GM23338 (cell line): Measurements from ENCODE around the gene BNIP2. TPM values are rescaled to one million over a fixed set of nuclear protein-coding genes. Genes with fewer than 3 reads are reported as not detected.
A peak's percentile ranks its signal among the peaks of the same experiment; 100 is the strongest.

Source experiments
- ATAC-seq: fragments of 200-7000 bp; cut with Tn5 transposase; 3 replicates; pipeline ENCODE4 v1.9.1; 2020
- DNase-seq: peaks from one replicate; pipeline ENCODE4 v3.0.0-alpha.2; 2015; ENCODE audit warnings: low spot score
- H2AFZ ChIP-seq: fragments of 200-600 bp; sonication (generic); 2 replicates; pipeline ENCODE4 v1.8.0; 2016; ENCODE audit warnings: antibody characterized with exemption, mild to moderate bottlenecking, moderate library complexity
- H3F3A ChIP-seq: fragments of 200-600 bp; sonication (generic); replicated peaks from 2 replicates; pipeline ENCODE4 v1.8.0; 2017; ENCODE audit warnings: antibody characterized with exemption, mixed run types, low read depth
- H3K27ac ChIP-seq: fragments of 200-600 bp; sonication (generic); 2 replicates; pipeline ENCODE4 v1.6.1; 2016; ENCODE audit warnings: low read depth
- H3K27me3 ChIP-seq: fragments of 200-600 bp; sonication (generic); 2 replicates; pipeline ENCODE4 v1.8.0; 2016; ENCODE audit warnings: mild to moderate bottlenecking, mixed run types, moderate library complexity; ENCODE audit not compliant: insufficient read depth
- H3K36me3 ChIP-seq: fragments of 200-600 bp; sonication (generic); 2 replicates; pipeline ENCODE4 v1.8.0; 2016; ENCODE audit warnings: mild to moderate bottlenecking; ENCODE audit not compliant: insufficient read depth
- H3K4me1 ChIP-seq: fragments of 200-600 bp; sonication (generic); 2 replicates; pipeline ENCODE4 v1.8.0; 2016; ENCODE audit warnings: mild to moderate bottlenecking, moderate library complexity; ENCODE audit not compliant: insufficient read depth
- H3K4me2 ChIP-seq: fragments of 200-600 bp; sonication (generic); 2 replicates; pipeline ENCODE4 v1.7.1; 2017; ENCODE audit warnings: mixed run types
- H3K4me3 ChIP-seq: fragments of 200-600 bp; sonication (generic); 2 replicates; pipeline ENCODE4 v1.6.1; 2016; ENCODE audit warnings: mixed run types
- H3K79me2 ChIP-seq: fragments of 200-600 bp; sonication (generic); replicated peaks from 2 replicates; pipeline ENCODE4 v1.8.0; 2017; ENCODE audit warnings: mild to moderate bottlenecking; ENCODE audit not compliant: insufficient read depth
- H3K9me2 ChIP-seq: fragments of 200-600 bp; sonication (generic); 2 replicates; pipeline ENCODE4 v1.8.0; 2017; ENCODE audit not compliant: insufficient read depth
- H4K20me1 ChIP-seq: fragments of 200-600 bp; sonication (generic); replicated peaks from 2 replicates; pipeline ENCODE4 v1.8.0; 2017; ENCODE audit warnings: mild to moderate bottlenecking; ENCODE audit not compliant: insufficient read depth
- H3K27ac Mint-ChIP-seq: 2 replicates; pipeline ENCODE4 v1.8.0; 2020; ENCODE audit warnings: inconsistent platforms, mild to moderate bottlenecking, moderate library complexity, mixed read lengths
- H3K27me3 Mint-ChIP-seq: 3 replicates; pipeline ENCODE4 v1.8.0; 2022; ENCODE audit warnings: low read depth, mild to moderate bottlenecking, moderate library complexity, mixed read lengths, inconsistent platforms; ENCODE audit not compliant: insufficient read depth, poor library complexity
- H3K36me3 Mint-ChIP-seq: 3 replicates; pipeline ENCODE4 v1.8.0; 2021; ENCODE audit warnings: low read depth, mild to moderate bottlenecking, inconsistent platforms, moderate library complexity, mixed read lengths
- H3K4me1 Mint-ChIP-seq: 3 replicates; pipeline ENCODE4 v1.8.0; 2020; ENCODE audit warnings: mild to moderate bottlenecking, inconsistent platforms, mixed read lengths
- H3K4me3 Mint-ChIP-seq: 3 replicates; pipeline ENCODE4 v1.8.0; 2021; ENCODE audit warnings: moderate library complexity, mild to moderate bottlenecking, inconsistent platforms, mixed read lengths
- H3K9me3 Mint-ChIP-seq: 3 replicates; pipeline ENCODE4 v1.8.0; 2020; ENCODE audit warnings: moderate library complexity, mild to moderate bottlenecking, inconsistent platforms, mixed read lengths
- CREB1 ChIP-seq: fragments of 250-450 bp; sonication (Bioruptor Pico); IDR thresholded peaks from 2 replicates; pipeline ENCODE4 v1.5.0; 2020; ENCODE audit warnings: low read depth, mild to moderate bottlenecking, moderate library complexity
- EZH2 ChIP-seq: fragments of 200-600 bp; sonication (generic); IDR thresholded peaks from one replicate; pipeline ENCODE4 v1.8.0; 2017; ENCODE audit warnings: antibody characterized with exemption, mild to moderate bottlenecking, low read depth; ENCODE audit not compliant: unreplicated experiment
- EZH2phosphoT487 ChIP-seq: fragments of 200-600 bp; sonication (generic); IDR thresholded peaks from one replicate; pipeline ENCODE4 v1.8.1; 2018; ENCODE audit warnings: antibody characterized with exemption; ENCODE audit not compliant: unreplicated experiment
- JUNB ChIP-seq: IDR thresholded peaks from one replicate; pipeline ENCODE4 v1.6.1; 2016; ENCODE audit warnings: antibody characterized with exemption; ENCODE audit not compliant: unreplicated experiment
- POLR2AphosphoS5 ChIP-seq: IDR thresholded peaks from 2 replicates; pipeline ENCODE4 v1.6.1; 2016; ENCODE audit warnings: antibody characterized with exemption, low read depth
- STAT1 ChIP-seq: IDR thresholded peaks from one replicate; pipeline ENCODE4 v1.6.1; 2016; ENCODE audit warnings: antibody characterized with exemption; ENCODE audit not compliant: unreplicated experiment
- ZNF114 ChIP-seq: fragments of 250-450 bp; sonication (Bioruptor Pico); IDR thresholded peaks from 2 replicates; pipeline ENCODE4 v1.5.0; 2020; ENCODE audit warnings: mild to moderate bottlenecking, moderate library complexity
- ZNF331 ChIP-seq: fragments of 250-450 bp; sonication (Bioruptor Pico); IDR thresholded peaks from 2 replicates; pipeline ENCODE4 v1.5.0; 2020; ENCODE audit warnings: low read depth, mild to moderate bottlenecking, moderate library complexity
- polyA plus RNA-seq: library from polyadenylated mRNA; unstranded; fragments of >200 nt; fragmentation: Nextera tagmentation; extraction: Ambion mirVana; gene quantifications from 2 replicates; pipeline ENCODE4 v1.2.1, GENCODE V29; 2016
- total RNA-seq: library from RNA; depleted of rRNA; stranded (reverse); fragments of >200 nt; shearing (Covaris generic); gene quantifications from 2 replicates; pipeline ENCODE4 v1.2.3, GENCODE V29; 2014
- TF ChIP-seq, protein P1 (sequence below), 2 experiments: fragments of 200-600 bp in 1 of 2; sonication (generic) in 1 of 2; conservative IDR thresholded peaks; 2 replicates each; pipeline versions ENCODE4 v1.5.1 to v1.6.1; 2016 to 2017; ENCODE audit warnings: antibody characterized with exemption in 2 of 2, low read depth in 2 of 2, mild to moderate bottlenecking in 2 of 2, moderate library complexity in 1 of 2
- TF ChIP-seq, protein P2 (sequence below): IDR thresholded peaks from 2 replicates; pipeline ENCODE4 v1.6.1; 2016; ENCODE audit warnings: antibody characterized with exemption
- TF ChIP-seq, protein P3 (sequence below): IDR thresholded peaks from one replicate; pipeline ENCODE4 v1.6.1; 2018; ENCODE audit warnings: antibody characterized with exemption; ENCODE audit not compliant: unreplicated experiment

The BNIP2 gene
- total and polyA plus RNA-seq, 2 experiments from 2014 or later, result 43.7 to 83.7 TPM

DNA sequence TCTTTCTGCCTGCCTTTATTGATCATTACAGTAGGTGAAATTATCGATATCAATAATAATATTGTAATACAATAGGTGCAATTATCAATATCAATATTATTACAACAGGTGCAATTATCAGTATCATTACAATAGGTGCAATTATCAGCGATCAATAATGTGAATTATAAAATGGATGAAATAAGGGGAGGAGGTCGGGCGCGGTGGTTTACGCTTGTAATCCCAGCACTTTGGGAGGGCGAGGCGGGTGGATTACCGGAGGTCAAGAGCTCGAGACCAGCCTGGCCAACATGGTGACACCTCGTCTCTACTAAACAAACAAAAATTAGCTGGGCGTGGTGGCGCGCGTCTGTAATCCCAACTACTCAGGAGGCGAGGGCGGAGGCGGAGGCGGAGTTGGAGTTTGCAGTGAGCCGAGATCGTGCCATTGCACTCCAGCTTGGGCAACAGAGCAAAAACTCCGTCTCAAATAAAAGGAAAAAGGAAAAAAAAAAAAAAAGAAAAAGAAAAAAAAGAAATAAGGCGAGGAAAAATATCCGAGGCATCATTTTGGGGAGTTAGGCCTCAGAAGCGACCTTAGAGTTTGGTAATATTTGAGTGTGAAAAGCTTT, 611 bp upstream of the BNIP2 start (continued):
- TF ChIP-seq, protein P1, sequence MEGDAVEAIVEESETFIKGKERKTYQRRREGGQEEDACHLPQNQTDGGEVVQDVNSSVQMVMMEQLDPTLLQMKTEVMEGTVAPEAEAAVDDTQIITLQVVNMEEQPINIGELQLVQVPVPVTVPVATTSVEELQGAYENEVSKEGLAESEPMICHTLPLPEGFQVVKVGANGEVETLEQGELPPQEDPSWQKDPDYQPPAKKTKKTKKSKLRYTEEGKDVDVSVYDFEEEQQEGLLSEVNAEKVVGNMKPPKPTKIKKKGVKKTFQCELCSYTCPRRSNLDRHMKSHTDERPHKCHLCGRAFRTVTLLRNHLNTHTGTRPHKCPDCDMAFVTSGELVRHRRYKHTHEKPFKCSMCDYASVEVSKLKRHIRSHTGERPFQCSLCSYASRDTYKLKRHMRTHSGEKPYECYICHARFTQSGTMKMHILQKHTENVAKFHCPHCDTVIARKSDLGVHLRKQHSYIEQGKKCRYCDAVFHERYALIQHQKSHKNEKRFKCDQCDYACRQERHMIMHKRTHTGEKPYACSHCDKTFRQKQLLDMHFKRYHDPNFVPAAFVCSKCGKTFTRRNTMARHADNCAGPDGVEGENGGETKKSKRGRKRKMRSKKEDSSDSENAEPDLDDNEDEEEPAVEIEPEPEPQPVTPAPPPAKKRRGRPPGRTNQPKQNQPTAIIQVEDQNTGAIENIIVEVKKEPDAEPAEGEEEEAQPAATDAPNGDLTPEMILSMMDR (conservative IDR thresholded peaks at IDR 0.05; ENCODE audit: low read depth in 2 of 2), result no peak
- TF ChIP-seq, protein P2, sequence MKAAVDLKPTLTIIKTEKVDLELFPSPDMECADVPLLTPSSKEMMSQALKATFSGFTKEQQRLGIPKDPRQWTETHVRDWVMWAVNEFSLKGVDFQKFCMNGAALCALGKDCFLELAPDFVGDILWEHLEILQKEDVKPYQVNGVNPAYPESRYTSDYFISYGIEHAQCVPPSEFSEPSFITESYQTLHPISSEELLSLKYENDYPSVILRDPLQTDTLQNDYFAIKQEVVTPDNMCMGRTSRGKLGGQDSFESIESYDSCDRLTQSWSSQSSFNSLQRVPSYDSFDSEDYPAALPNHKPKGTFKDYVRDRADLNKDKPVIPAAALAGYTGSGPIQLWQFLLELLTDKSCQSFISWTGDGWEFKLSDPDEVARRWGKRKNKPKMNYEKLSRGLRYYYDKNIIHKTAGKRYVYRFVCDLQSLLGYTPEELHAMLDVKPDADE, result no peak

DNA sequence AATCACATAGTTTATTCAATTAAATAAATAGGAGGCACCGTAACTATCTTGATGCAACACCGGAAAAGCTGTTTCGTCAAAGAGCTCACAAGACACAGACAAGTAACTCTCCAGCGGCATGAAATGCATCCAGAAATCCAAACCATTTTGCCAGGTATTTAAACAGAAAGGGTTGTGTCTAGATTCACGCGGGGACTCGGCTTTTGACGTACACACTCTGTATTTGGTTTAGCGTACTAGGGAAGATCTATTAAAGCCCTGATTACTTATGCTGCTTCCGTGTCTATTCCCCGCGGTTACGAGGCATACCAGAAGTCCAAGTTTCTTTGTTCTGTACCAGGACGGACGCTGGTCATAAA, 718 bp downstream of the BNIP2 start:
- Histone ChIP-seq H2AFZ (peak overlapping the region; percentile 72; the same call in 1 of the 2 replicates), H4K20me1 (peaks cover 15% of the 10 kb centered on the region), H3K4me1 (no peaks in the 10 kb centered on the region; the same call in 1 of the 2 replicates), H3F3A (no peaks in the 10 kb centered on the region), H3K36me3 (no peaks in the 10 kb centered on the region), H3K79me2 (peaks cover 55% of the 10 kb centered on the region), H3K4me2 (peak overlapping the region; percentile 81), H3K9me2 (no peaks in the 10 kb centered on the region), H3K4me3 (peak overlapping the region; percentile 66), H3K27ac (peak overlapping the region; percentile 97), H3K27me3 (peaks cover 12% of the 10 kb centered on the region)
- ATAC-seq (no peak), DNase-seq (peak; percentile 32)
- Mint-ChIP-seq H3K36me3 (peaks cover 6% of the 10 kb centered on the region), H3K27me3 (peaks cover 9% of the 10 kb centered on the region), H3K9me3 (no peaks in the 10 kb centered on the region), H3K4me3 (peak overlapping the region; percentile 97), H3K27ac (peak overlapping the region; percentile 98), H3K4me1 (peaks cover 12% of the 10 kb centered on the region)
- no peak for TF ChIP-seq ZNF114 (CRISPR knock-in tag)
- no peak for TF ChIP-seq EZH2phosphoT487
- TF ChIP-seq, protein P2, result no peak
- TF ChIP-seq JUNB, result no peak
- TF ChIP-seq, protein P3, sequence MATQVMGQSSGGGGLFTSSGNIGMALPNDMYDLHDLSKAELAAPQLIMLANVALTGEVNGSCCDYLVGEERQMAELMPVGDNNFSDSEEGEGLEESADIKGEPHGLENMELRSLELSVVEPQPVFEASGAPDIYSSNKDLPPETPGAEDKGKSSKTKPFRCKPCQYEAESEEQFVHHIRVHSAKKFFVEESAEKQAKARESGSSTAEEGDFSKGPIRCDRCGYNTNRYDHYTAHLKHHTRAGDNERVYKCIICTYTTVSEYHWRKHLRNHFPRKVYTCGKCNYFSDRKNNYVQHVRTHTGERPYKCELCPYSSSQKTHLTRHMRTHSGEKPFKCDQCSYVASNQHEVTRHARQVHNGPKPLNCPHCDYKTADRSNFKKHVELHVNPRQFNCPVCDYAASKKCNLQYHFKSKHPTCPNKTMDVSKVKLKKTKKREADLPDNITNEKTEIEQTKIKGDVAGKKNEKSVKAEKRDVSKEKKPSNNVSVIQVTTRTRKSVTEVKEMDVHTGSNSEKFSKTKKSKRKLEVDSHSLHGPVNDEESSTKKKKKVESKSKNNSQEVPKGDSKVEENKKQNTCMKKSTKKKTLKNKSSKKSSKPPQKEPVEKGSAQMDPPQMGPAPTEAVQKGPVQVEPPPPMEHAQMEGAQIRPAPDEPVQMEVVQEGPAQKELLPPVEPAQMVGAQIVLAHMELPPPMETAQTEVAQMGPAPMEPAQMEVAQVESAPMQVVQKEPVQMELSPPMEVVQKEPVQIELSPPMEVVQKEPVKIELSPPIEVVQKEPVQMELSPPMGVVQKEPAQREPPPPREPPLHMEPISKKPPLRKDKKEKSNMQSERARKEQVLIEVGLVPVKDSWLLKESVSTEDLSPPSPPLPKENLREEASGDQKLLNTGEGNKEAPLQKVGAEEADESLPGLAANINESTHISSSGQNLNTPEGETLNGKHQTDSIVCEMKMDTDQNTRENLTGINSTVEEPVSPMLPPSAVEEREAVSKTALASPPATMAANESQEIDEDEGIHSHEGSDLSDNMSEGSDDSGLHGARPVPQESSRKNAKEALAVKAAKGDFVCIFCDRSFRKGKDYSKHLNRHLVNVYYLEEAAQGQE, result no peak
- TF ChIP-seq, protein P1 (conservative IDR thresholded peaks at IDR 0.05; ENCODE audit: low read depth in 2 of 2), result no peak
- no peak for TF ChIP-seq ZNF331
- no peak for TF ChIP-seq EZH2
- no peak for TF ChIP-seq POLR2AphosphoS5
- no peak for TF ChIP-seq CREB1 (CRISPR knock-in tag)
- no peak for TF ChIP-seq STAT1
